Ovary (tissue), 3 donors: ENCODE results near the gene R3HDM1.

ENCODE experiments used
- POLR2A ChIP-seq: fragments of 450-650 bp; IDR thresholded peaks from one replicate; pipeline ENCODE4 v1.6.1; 2017; ENCODE audit warnings: antibody characterized with exemption, mild to moderate bottlenecking, moderate library complexity
- TF ChIP-seq, protein P1 (sequence below), 3 donors: fragments of 450-650 bp in 2 of 3; fragments of 200-600 bp in 1 of 3; IDR thresholded peaks; one replicate each; pipeline versions ENCODE4 v1.5.1 to v1.8.0; 2016 to 2022; ENCODE audit warnings: antibody characterized with exemption in 3 of 3, mild to moderate bottlenecking in 1 of 3
- donor health status: DM: no; HTN: no; CAD: no.

DNA sequence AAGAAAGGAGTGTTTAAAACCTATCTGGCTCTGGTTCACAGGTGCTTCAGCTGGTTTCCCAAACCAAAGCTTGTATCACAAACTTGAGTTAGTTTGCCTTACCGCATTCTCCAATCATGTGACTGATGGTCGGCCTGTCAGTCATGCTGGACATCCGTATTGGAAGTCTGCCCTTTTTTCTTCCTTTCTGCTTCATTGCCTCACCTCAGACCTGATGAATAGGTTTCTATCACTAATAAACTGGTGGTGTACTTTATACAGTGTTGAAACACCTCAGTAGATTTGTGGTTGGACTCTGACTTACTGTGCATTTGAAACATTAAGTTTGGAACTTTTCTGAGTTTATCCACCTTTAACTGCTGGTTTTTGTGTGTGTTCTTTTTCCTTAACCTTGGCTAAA is 84.1 kb downstream of the R3HDM1 start:
- TF ChIP-seq, protein P1, sequence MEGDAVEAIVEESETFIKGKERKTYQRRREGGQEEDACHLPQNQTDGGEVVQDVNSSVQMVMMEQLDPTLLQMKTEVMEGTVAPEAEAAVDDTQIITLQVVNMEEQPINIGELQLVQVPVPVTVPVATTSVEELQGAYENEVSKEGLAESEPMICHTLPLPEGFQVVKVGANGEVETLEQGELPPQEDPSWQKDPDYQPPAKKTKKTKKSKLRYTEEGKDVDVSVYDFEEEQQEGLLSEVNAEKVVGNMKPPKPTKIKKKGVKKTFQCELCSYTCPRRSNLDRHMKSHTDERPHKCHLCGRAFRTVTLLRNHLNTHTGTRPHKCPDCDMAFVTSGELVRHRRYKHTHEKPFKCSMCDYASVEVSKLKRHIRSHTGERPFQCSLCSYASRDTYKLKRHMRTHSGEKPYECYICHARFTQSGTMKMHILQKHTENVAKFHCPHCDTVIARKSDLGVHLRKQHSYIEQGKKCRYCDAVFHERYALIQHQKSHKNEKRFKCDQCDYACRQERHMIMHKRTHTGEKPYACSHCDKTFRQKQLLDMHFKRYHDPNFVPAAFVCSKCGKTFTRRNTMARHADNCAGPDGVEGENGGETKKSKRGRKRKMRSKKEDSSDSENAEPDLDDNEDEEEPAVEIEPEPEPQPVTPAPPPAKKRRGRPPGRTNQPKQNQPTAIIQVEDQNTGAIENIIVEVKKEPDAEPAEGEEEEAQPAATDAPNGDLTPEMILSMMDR (IDR thresholded peaks at IDR 0.05), result no peak
- no peak for TF ChIP-seq POLR2A
